GM19193 (cell line): Measurements from ENCODE around the gene ADAD1.

Experiments used
- POLR2A ChIP-seq: IDR thresholded peaks from 4 replicates; pipeline ENCODE4 v1.6.1; 2011; ENCODE audit not compliant: insufficient read depth, insufficient read length; ENCODE audit errors: extremely low read depth

The ADAD1 gene

DNA sequence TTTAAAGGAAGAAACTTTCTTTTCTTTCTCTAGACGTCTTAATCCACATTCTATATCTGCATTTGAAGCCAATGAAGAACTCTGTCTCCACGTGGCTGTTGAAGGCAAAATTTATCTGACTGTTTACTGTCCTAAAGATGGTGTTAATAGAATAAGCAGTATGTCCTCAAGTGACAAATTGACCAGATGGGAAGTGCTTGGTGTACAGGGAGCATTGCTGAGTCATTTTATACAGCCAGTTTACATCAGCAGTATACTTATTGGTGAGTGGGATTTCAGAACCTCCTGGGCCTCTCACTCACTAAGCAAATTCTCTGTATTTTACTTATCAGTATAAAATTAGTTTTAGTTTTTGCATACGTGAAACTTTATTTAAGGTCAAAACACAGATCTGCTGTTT lies 33.7 kb downstream of the ADAD1 start:
- no peak for TF ChIP-seq POLR2A

DNA sequence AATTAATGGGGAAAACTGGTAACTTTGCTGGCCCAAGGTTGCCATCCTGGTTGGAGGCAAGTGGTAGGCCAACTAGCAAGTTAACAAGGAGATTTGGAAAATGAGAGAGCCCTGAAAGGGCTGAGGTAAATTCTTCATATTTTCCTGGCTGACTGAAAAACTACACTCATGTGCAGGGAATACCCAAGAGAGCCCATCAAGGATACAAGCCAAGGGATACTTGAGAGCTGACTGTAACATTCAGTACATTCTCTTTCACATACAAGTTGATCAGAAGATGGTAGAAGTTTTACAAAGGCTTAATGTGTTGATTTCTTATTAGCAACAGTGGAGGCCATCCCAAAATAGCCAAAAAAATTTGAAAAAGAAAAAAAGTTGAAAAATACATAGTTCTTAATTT lies 44.4 kb downstream of the ADAD1 start:
- TF ChIP-seq POLR2A, result no peak

DNA sequence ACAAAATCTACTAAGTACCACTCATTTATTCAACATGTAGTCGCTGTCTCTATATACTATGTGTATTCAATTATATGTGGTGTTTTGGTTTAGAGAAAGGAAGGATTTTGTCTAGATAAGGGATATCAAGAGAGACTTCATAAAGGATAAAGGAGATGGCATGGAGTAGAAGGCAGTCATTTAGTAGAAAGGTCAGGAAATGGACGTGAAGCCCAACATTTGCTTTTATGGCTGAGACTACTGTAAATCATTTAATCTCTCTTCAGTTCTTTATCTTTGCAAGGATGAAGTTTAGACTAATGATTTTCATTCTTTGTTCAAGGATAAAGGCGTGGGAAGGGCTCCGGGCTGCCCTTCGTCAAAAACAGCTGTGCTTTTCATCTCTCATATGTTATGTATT lies 52.5 kb downstream of the ADAD1 start:
- no peak for TF ChIP-seq POLR2A

DNA sequence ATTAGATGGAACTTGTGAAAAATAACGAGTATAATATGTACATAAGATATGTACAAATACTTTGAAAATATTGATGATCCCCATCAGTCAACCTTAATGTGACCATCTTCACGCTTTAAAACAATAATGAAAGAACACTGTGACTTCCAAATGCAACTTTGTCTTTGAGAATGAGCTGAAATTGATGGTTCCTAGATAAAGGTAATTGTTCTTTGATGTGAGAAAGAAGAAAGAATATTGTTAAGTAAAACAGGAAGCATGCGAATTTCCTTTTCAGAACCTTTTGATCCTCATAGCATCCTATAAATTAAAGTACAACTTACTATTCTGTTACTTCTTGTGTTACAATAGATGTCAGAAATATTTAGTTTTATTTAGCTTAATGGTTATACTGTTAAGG lies 55.5 kb downstream of the ADAD1 start:
- no peak for TF ChIP-seq POLR2A

DNA sequence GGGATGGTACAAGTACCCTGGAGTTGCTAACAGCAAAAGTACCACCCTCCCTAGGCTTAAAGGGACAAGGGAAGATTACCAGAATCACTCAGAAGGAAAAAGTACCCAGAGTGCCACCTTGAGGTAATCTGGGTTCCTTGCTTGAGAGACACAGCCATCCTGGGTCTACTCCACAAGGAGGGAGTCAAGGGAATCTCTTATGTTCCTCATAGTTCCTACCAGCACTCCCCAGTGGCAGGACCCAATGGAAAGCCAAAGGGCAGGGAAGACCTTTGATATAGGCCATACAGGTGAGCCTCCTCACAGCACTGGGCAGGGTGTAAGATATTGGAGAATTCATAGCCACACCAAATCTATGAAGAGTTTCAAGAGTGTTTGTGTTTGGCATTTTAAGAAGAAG lies 72.0 kb downstream of the ADAD1 start:
- TF ChIP-seq POLR2A, result no peak

DNA sequence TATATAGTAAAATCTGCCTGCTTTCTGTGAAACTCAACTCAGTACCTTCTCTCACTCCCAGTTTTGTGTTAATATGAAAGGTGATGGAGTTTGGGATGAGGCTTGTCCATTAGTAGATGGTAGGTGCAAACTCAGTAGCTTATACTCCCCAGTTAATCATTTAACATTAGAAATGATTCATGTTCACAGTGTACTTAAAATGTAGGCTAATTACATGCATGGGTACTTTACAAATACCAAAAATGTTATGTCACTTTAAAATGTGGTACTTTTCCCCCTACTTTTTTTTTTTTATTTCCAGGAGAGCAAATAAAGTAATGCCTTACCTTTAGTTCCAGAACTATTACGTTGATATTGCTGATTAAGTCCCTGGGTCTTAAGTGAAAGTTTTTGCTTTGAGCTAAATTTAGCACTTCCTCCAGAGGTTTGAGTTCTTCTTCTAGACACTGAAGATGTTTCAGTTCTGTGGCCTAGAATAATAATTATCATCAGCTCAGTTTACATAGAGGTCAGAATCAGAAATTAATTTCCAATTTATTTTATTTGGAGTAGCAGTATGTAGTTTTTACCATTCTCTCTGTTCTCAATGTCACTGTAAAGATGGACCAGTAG lies 74.7 kb downstream of the ADAD1 start:
- no peak for TF ChIP-seq POLR2A

DNA sequence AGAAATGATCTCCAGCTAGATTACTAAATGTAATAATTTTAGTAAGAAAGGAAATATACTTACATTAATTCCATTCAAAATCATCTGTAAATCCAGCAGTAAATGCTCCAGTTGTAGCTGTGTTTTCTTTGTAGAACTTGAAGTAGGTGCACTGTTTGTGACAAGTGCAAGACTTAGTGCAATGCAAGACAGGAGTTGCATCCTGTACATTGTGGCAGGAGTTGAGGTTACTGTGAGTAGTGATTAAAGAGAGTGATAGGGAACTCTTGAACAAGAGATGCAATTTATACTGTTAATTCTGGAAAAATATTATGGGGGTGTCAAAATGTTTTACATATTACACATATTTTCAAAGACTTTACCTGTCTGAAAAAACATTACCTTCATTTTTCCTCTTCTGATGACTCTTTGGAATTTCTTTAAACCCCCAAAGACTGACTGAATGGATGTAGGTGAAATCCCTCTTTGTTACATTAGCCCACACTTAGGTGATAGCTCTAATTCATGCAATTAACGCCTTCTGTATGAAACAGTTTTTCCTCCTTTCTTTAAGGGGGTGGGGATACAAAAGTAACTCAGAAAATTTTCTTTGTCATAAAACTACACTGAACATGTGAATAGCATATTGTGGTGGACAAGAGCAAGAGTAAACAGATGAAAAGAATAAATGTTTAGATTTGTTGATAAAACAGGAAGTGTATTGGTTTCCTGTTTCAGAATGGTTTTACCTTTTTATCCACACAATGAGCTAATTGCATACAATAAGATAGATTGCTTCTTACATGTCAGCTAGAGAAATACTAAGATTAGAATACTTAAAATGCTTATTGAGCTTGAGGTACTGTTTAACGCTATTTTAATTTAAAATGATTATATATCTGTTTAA lies 77.7 kb downstream of the ADAD1 start, which contains the start of gene IL2:
Gene IL2 (minus strand): TSS at position 495 of the 886 bp plus-strand sequence. CDS start 285 bp downstream, at position 210.
- no peak for TF ChIP-seq POLR2A

DNA sequence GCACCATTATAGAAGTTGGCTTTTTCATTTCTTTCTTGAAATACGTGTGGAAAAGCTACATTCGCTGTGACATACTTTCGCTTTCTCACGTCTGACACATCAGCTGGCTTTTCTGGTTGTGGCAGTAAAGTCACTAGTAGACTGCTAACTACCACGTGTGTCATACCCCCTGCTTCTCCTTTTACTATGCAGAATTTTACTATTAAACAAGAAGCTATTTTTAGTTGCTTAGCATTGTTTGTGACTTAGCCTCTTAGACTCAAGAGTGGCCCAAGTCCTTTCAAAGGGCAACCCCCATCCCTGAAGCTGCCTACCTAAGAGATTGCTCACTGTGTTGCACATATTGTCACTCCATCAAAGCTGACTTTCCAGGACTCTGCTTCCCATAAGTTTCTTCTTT lies 79.8 kb downstream of the ADAD1 start:
- TF ChIP-seq POLR2A, result no peak

DNA sequence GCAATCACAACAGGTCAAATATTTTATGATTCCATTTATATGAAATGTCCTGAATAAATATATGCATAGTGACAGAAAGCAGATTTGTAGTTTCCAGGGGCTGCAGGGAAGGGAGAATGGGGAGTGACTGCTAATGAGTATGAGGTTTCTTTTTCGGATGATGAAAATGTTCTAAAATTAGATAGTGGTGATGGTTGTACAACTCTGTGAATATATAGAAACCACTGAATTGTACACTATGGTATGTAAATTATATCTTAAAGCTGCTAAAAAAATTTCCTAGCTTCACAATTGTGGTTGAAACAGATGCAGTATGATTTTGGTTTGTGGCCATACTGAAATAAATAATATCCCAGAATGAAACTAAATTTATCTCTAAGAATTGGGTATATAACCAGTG lies 90.6 kb downstream of the ADAD1 start:
- TF ChIP-seq POLR2A, result no peak

DNA sequence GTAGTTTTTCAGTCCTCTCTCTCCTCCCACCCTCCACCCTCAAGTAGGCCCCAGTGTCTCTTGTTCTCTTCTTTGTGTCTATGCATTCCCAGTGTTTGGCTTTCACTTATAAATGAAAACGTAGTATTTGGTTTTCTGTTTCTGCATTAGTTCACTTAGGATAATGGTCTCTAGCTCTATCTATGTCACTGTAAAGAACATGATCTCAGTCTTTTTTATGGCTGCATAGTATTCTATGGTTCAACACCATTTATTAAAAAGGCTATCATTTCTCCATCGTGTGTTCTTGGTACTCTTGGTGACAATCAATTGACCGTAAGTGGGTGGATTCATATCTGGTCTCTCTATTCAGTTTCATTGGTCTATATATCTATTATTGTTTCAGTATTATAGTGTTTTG lies 96.4 kb downstream of the ADAD1 start:
- no peak for TF ChIP-seq POLR2A

DNA sequence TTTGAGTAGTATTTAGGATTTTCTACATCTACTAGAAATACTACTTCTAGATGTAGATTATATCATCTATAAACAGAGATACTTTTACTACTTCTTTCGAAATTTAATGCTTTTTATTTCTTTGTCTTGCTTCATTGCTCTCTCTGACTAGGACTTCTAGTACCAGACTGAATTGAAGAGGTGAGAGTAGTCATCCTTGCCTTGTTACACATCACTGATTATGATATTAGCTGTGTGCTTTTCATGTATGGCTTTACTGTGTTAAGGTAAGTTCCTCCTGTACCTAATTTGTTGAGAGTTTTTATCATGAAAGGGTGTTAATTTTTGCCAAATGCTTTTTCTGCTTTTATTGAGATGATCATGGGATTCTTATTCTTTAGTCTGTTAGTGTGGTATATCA lies 97.3 kb downstream of the ADAD1 start:
- no peak for TF ChIP-seq POLR2A

DNA sequence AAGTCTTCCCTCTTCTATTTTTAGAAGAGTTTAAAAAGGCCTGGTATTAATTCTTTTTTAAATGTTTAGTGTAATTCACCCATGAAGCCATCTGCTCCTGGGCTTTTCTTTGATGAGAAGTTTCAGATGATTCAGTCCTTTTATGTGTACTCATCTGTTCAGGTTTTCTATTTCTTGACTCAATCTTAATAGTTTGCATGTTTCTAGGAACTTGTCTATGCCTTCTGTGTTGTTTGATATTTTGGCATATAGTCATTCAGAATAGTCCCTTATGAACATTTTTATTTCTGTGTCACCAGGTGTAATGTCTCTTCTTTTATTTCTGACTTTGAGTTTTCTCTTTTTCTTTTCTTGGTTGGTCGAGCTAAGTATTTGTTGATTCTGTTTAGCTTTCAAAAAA lies 97.9 kb downstream of the ADAD1 start:
- no peak for TF ChIP-seq POLR2A
